ENCODE data around the gene VPS52.
A peak's percentile ranks its signal among the peaks of the same experiment; 100 is the strongest.
"Not testable (repeated sequence)": the region's sequence is repeated elsewhere in the genome, so short reads cannot be mapped to it uniquely, and the experiment has no call there.

The VPS52 gene

GRCh38 chr6:33305052-33305451 is 33.4 kb upstream of the VPS52 start:
- no peak for DNase-seq (ENCODE audit: low read depth in 2 of 2)

GRCh38 chr6:33304216-33304615 is 32.5 kb upstream of the VPS52 start:
- DNase-seq (ENCODE audit: low read depth in 2 of 2), result no peak

GRCh38 chr6:33301877-33302276 is 30.2 kb upstream of the VPS52 start:
- DNase-seq (ENCODE audit: low read depth in 2 of 2), result no peak

- peak; percentile 88 to 91 for DNase-seq (ENCODE audit: low read depth in 2 of 2)
Measured at GRCh38 chr6:33299237-33299944, 27.7 kb upstream of the VPS52 start.

GRCh38 chr6:33298773-33299236 is 27.1 kb upstream of the VPS52 start, which contains the start of gene RGL2:
TSS of gene RGL2 (minus strand) at chr6:33298942. CDS start at chr6:33298610, 332 bp downstream.
- DNase-seq (ENCODE audit: low read depth in 2 of 2), result peak in 1 of 2 donors; percentile 48

GRCh38 chr6:33297956-33298772 is 26.5 kb upstream of the VPS52 start:
- peak in 1 of 2 donors; percentile 17 for DNase-seq (ENCODE audit: low read depth in 2 of 2)

- DNase-seq (ENCODE audit: low read depth in 2 of 2), result no peak
Measured at GRCh38 chr6:33297406-33297955, 25.8 kb upstream of the VPS52 start.

- DNase-seq (ENCODE audit: low read depth in 2 of 2), result no peak
Measured at GRCh38 chr6:33296797-33297405, 25.2 kb upstream of the VPS52 start.

- no peak for DNase-seq (ENCODE audit: low read depth in 2 of 2)
Measured at GRCh38 chr6:33295621-33296369, 24.1 kb upstream of the VPS52 start.

GRCh38 chr6:33294086-33294823 is 22.6 kb upstream of the VPS52 start:
- no peak for DNase-seq (ENCODE audit: low read depth in 2 of 2)

GRCh38 chr6:33292996-33293682 is 21.5 kb upstream of the VPS52 start:
- no peak for DNase-seq (ENCODE audit: low read depth in 2 of 2)

- no peak for DNase-seq (ENCODE audit: low read depth in 2 of 2)
Measured at GRCh38 chr6:33290459-33290858, 18.8 kb upstream of the VPS52 start.

GRCh38 chr6:33289784-33290315 is 18.2 kb upstream of the VPS52 start:
- DNase-seq (ENCODE audit: low read depth in 2 of 2), result no peak

- peak in 1 of 2 donors; percentile 65 for DNase-seq (ENCODE audit: low read depth in 2 of 2)
Measured at GRCh38 chr6:33288921-33289783, 17.5 kb upstream of the VPS52 start, which contains the start of the genes PFDN6 and WDR46. TSS of gene PFDN6 (plus strand) at chr6:33289601. CDS start at chr6:33289857, 256 bp downstream. TSS of gene WDR46 (minus strand) at chr6:33289239. CDS start at chr6:33289170, 69 bp downstream.

GRCh38 chr6:33288141-33288920 is 16.7 kb upstream of the VPS52 start:
- no peak for DNase-seq (ENCODE audit: low read depth in 2 of 2)

- DNase-seq (ENCODE audit: low read depth in 2 of 2), result no peak
Measured at GRCh38 chr6:33286946-33287914, 15.6 kb upstream of the VPS52 start.

- DNase-seq (ENCODE audit: low read depth in 2 of 2), result not testable (repeated sequence)
Measured at GRCh38 chr6:33285214-33285613, 13.5 kb upstream of the VPS52 start.
